ENCODE data around the gene TAF11. TPM values are rescaled to one million over a fixed set of nuclear protein-coding genes. Genes with fewer than 3 reads are reported as not detected.
A peak's percentile ranks its signal among the peaks of the same experiment; 100 is the strongest.
"Not testable (repeated sequence)": the region's sequence is repeated elsewhere in the genome, so short reads cannot be mapped to it uniquely, and the experiment has no call there.

The TAF11 gene
- total and polyA plus RNA-seq, 7 donors: 17.4 to 71.8 (median 25.8) TPM

GRCh38 chr6:34852406-34853085, 35.3 kb downstream of the TAF11 start:
- no peaks in the 10 kb centered on the region for H3K27me3 ChIP-seq (ENCODE audit: insufficient read depth in 3 of 3, low read length in 2 of 3)
- H3K4me1 ChIP-seq: peaks cover 21% of the 10 kb centered on the region
- H3K4me3 ChIP-seq: no peak overlapping the region
- H3K9me3 ChIP-seq: no peaks in the 10 kb centered on the region
- no peak for TF ChIP-seq CTCF (IDR thresholded peaks at IDR 0.05)
- 73 to 82% (median 75%) methylated on average over 3 to 4 of the region's 4 CpGs for WGBS, 3 donors
- peak in 3 of 4 donors; percentile 29 to 56 (median 52) for ATAC-seq
- peaks cover 0 to 37% of the 10 kb centered on the region in 2 donors for H3K36me3 ChIP-seq (ENCODE audit: insufficient read depth in 1 of 2, low read depth in 1 of 2)
- H3K27ac ChIP-seq: no peak overlapping the region
- DNase-seq: no peak
- intact Hi-C loops (cut with DNase I): no loop called here

GRCh38 chr6:34851361-34851760, 36.5 kb downstream of the TAF11 start:
- intact Hi-C loops (cut with DNase I): no loop called here
- peak overlapping the region; percentile 48 for H3K27ac ChIP-seq
- DNase-seq: no peak
- peaks cover 0 to 25% of the 10 kb centered on the region in 2 donors for H3K36me3 ChIP-seq (ENCODE audit: insufficient read depth in 1 of 2, low read depth in 1 of 2)
- WGBS, 3 donors: 50 to 77% (median 75%) methylated on average over 1 of the region's 1 CpG
- no peaks in the 10 kb centered on the region for H3K9me3 ChIP-seq
- ATAC-seq: peak in 3 of 4 donors; percentile 22 to 62 (median 24)
- H3K4me1 ChIP-seq: peaks cover 23% of the 10 kb centered on the region
- no peak for TF ChIP-seq CTCF (IDR thresholded peaks at IDR 0.05)
- no peak overlapping the region for H3K4me3 ChIP-seq
- no peaks in the 10 kb centered on the region for H3K27me3 ChIP-seq (ENCODE audit: insufficient read depth in 3 of 3, low read length in 2 of 3)

GRCh38 chr6:34849066-34849465, 38.8 kb downstream of the TAF11 start:
- peak overlapping the region; percentile 48 for H3K27ac ChIP-seq
- peaks cover 25% of the 10 kb centered on the region for H3K4me1 ChIP-seq
- DNase-seq (peak in 1 of 2 donors; percentile 61), ATAC-seq (peak; percentile 85 to 94 (median 93))
- WGBS, 3 donors: 31 to 53% (median 41%) methylated on average over 6 of the region's 6 CpGs
- H3K27me3 ChIP-seq (ENCODE audit: insufficient read depth in 3 of 3, low read length in 2 of 3); H3K36me3 ChIP-seq (ENCODE audit: insufficient read depth in 1 of 2, low read depth in 1 of 2); intact Hi-C loops (cut with DNase I); H3K9me3 ChIP-seq: not testable (repeated sequence)
- H3K4me3 ChIP-seq: peak overlapping the region; percentile 38

- Histone ChIP-seq H3K9me3 (no peaks in the 10 kb centered on the region), H3K27ac (peak overlapping the region; percentile 47), H3K4me1 (peaks cover 18% of the 10 kb centered on the region), H3K27me3 (ENCODE audit: insufficient read depth in 3 of 3, low read length in 2 of 3) (no peaks in the 10 kb centered on the region), H3K4me3 (no peak overlapping the region), H3K36me3 (ENCODE audit: insufficient read depth in 1 of 2, low read depth in 1 of 2) (peaks cover 0 to 54% of the 10 kb centered on the region in 2 donors)
- DNase-seq (peak in 1 of 2 donors; percentile 18), ATAC-seq (peak; percentile 38 to 68 (median 54))
- TF ChIP-seq CTCF (IDR thresholded peaks at IDR 0.05): no peak
- intact Hi-C loops (cut with DNase I): no loop called here
- WGBS, 3 donors: 79 to 89% (median 83%) methylated on average over 15 of the region's 15 CpGs
Observed at GRCh38 chr6:34839666-34840352, 48.0 kb downstream of the TAF11 start.

GRCh38 chr6:34837528-34837927, 50.3 kb downstream of the TAF11 start:
- Histone ChIP-seq H3K27ac (no peak overlapping the region), H3K4me1 (peaks cover 21% of the 10 kb centered on the region), H3K27me3 (ENCODE audit: insufficient read depth in 3 of 3, low read length in 2 of 3) (no peaks in the 10 kb centered on the region), H3K36me3 (ENCODE audit: insufficient read depth in 1 of 2, low read depth in 1 of 2) (peaks cover 2 to 71% of the 10 kb centered on the region in 2 donors), H3K4me3 (no peak overlapping the region), H3K9me3 (no peaks in the 10 kb centered on the region)
- intact Hi-C loops (cut with DNase I): no loop called here
- ATAC-seq: no peak
- no peak for DNase-seq
- no peak for TF ChIP-seq CTCF (IDR thresholded peaks at IDR 0.05)
